Pons (tissue), 1 donor: Measurements from ENCODE around the gene DDAH1.
"Not testable (repeated sequence)": the region's sequence is repeated elsewhere in the genome, so short reads cannot be mapped to it uniquely, and the experiment has no call there.

ENCODE experiments used
- DNase-seq: peaks from one replicate; pipeline ENCODE4 v3.0.0-alpha.2; 2016; ENCODE audit warnings: low spot score

The DDAH1 gene

DNA sequence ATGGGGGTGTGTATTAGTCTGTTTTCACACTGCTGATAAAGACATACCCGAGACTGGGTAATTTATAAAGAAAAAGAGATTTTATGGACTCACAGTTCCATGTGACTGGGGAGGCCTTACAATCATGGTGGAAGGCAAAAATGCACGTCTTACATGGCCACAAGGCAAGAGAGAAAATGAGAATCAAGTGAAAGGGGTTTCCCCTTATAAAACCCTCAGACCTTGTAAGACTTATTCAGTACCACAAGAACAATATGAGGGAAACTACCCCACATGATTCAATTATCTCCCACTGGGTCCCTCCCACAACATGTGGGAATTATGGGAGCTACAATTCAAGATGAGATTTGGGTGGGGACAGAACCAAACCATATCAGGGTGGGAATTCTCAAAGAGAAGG lies 5.2 kb upstream of the DDAH1 start:
- not testable (repeated sequence) for DNase-seq

DNA sequence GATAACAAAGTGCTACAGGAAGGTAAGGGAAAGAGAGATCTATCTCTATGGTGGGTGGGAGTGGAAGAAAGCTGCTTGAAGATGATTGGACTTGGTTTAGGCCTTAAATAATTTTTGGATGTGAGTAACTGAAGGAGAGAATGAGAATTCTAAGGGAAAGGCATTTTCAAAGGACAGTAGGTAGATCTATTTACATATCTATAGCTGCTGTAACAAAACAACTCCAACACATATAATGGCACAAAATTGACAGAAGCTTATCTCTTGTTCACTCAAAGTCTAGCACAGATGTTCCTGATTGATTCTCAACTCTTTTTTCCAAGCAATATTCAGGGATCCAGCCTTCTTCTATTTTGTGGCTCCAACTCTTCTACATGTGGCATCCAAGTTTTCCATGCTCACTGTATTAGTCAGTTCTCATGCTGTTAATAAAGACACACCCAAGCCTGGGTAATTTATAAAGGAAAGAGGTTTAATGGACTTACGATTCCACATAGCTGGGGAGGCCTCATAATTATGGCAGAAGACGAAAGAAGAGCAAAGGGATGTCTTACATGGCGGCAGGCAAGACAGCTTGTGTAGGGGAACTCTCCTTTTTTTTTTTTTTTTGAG lies 3.1 kb upstream of the DDAH1 start:
- DNase-seq, result no peak

DNA sequence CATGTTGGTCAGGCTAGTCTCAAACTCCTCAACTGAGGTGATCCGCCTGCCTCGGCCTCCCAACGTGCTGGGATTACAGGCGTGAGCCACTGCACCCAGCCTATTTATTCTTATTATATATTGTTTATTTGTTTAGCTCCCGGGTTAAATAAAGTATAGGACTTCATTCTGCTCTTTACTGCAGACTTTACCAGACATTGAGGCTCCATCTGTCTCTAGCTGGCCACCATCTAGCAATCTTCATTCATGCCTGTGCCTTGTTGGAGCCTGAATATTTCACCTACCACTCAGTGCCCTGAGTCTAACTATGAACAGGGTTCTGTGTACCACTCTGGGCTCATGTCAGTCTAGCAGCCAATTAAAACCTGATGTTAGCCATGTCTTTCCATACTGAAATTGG lies 2.1 kb upstream of the DDAH1 start:
- DNase-seq, result no peak

DNA sequence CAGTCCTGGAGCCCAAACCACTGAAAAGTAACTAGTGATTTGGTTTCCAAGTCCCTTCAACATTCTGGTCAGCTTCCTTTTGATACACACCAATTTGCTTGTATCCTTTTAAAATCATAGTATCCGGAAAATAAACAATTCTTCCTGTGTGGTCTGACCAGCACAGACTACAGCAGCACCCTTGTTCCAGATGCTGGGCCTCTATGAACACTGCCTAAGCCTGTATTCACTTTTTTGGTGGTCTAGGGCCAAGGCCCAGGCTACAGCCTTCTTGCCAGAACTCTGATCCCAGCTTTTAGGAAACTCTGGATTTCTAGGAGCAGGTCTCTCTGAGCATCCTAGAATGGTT lies 801 bp upstream of the DDAH1 start:
- DNase-seq, result peak; percentile 50

DNA sequence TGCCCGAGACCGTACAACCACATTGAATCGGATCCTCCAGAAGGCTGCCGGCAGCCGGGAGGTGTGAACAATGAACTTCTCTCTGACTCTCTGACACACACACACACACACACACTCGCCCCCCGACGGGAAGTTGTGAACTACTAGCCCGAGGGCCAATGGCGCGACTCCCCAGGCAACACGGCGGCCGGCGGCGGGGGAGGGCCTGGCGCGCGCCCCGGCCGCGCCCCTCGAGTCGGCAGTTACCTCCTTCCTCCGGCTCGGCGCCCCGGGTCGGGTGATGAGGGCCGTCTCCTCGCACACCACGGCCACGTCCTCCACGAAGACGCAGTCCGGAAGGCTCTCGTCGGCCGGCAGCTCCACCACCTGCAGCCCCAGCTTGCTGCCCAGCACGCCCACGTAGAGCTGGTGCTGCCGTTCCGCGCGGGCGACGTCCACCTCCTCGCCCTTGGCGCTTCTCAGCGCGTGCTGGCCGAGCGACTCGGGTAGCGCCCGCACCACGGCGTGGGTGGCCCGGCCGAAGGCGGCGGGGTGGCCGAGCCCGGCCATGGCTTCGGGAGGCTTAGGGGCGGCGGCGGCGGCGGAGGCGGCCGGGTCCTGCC lies 361 bp downstream of the DDAH1 start:
- DNase-seq, result peak; percentile 11

DNA sequence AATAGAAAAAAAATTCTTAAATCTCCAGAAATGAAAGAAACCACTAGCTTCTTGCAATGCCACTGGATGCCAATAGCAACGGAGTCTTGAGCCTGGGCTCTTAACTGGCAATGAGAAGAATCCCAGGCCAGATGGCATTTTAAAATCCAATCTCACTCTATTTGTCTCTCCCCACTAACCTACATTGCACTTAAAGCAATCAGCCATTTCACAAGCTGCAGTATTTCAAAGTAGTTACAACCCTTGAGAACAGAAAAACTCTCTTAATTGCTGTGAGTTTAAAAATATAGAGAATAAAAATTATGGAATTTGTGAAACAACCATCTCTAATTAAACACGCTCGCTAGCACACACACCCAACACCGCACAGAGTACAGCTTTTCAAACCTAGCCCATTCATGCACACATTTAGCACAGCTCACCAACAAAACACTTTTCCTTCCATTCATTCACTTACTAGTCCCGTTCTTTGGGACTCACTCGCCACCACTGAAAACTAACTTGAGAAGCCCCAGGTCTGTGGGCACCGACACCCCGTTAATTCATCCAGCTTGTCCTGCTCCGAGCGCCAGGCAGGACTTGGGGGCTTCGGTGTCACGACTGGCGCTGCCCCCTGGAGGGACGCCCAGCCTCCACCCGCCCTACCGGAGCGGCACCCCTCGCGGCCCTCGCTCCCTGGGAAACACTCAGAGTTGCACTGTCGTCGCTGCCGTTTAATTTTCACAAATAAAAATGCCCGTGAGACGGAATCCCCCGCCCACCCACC lies 1.0 kb downstream of the DDAH1 start:
- DNase-seq, result peak; percentile 31

DNA sequence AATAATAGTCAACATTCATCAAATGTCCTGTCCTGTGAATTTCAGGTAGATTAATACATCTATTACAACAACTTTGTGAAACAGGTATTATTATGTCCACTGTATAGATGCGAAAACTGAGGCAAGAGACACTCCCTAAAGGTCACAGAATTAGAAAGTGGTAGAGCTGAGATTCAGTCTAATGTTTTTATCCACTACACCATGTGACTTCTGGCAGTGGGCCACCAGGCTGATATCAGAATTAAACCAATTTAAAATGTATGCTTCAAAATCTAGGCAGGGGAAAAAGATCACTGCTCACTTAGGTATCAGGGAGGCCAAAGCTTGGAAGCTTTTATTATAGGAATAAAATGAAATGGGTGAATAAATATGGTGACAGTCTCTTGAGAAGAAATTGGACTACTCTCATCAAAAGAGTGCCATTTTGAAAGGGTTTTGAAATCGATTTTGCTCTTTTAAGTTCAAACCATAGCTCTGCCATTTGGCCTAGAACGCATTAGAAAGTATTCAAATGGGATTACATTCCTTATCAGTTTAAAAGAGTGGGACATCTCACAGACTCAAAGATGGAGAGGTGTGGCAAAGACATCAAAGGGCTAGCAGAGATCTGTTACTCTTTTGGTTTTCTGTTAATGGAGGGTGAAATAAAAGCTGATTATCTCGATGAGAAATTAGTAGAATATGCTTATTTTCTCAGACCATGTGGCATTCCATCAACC lies 1.9 kb downstream of the DDAH1 start:
- no peak for DNase-seq

DNA sequence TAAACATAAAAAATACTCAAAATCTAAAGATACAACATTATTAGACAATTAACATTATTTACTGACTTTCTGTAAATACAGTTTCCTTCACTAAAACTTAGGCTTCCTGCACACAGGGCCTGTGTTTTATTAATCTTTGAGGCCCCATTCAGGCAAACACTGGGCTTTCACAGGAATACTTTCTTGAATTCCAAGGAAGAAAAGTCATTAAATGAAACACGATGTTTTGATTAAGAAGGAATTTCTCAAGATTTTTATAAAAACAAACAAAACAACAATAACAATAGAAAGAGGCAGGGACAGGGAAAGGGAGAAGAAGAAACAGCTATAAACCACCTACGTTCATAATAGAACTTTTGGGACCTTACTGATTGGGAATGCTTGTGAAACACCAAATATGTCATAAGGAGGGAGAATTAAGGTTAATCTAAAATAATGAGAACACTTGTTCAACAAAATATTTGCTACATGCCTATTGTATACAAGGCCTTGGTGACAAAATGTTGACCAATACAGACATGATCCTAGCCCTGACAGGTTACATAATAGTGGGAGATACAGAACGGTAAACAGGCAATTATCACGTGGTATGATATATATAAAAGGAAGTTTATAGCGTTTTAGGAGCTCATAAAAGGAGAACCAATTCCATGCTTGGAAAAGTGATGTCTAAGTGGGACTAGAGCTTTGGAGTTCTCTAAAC lies 3.6 kb downstream of the DDAH1 start:
- DNase-seq, result no peak

DNA sequence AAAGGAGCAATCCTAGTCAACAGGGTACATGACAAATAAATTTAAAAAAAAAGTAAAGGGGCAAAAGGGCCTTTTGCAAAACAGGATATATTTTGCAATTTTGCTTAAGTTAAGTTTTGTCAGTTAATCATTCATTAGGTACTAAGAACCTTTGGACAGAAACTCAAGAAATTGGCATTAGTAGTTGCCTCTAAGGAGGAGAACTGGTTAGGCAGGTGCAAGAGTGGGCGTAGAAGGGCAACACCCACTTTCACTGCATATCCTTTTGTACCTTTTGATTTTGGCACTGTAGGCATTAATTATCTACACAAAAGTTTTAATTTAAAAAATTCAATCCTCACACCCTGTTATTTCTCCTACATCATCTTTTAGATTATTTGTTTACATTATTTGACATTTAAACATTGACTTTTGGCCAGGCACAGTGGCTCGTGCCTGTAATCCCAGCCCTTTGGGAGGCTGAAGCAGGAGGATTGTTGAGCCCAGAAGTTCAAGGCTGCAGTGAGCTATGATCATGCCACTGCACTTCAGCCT lies 4.3 kb downstream of the DDAH1 start:
- no peak for DNase-seq

DNA sequence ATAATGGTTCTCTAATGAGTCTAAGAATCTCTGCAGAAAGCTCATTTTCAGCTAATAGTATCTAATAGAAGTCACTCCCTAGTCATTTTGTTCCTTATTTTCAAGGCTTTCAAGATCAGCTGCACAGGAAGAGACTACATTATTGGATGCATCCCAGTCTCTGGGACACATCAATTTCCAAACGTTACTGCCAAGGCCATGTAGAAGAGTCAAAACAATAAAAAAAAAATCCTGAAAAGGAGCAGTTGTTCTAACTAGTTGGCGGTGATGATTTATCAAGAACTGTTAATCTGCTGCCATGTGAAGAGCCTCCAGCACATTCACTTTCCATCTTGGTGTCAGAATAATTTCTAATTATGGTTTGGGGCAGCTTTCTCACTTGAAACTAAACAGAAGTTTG lies 5.7 kb downstream of the DDAH1 start:
- no peak for DNase-seq

DNA sequence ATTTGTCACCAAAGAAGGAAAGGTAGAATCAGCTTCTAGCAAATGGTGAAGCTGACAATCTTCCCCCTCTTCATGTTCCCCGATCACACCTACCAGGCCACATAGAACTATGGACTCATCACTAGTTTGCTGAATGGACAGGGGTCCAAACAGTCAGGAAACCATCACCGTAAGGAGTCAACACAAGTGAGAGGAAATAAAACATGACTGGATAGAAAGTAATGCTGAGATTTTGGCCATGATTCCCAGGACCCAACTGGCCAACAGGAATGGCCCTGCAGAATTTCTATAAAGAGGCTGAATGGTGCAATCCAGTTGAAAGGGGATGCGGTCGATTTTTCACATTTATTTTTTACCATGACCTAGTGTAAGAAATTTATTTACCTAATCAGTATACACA lies 10.7 kb downstream of the DDAH1 start:
- no peak for DNase-seq

DNA sequence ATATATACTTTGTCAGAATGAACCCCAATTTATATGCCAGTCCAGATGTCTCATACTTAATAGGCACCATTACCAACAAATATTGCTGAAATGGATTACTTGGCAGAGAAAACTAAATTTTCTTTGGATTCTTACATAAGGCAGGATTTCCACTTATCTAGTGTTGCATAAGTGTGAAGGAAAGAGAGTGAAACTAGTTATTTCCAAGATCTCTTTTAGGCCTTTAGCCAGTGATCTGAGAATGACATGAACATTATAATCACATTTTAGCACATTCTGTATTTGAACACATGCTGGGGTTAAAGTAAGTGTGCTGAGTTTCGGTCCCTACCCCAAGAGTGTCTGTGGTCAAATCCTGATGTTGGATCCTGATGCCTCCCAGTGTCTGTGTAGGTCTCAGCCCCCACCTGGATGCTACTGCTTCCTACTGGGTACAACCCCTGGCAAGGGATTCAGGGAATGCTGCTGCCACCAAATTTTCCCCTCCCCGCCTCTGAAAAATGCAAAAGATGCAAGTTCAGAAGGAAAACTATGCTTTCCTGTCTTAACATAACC lies 11.2 kb downstream of the DDAH1 start:
- no peak for DNase-seq

DNA sequence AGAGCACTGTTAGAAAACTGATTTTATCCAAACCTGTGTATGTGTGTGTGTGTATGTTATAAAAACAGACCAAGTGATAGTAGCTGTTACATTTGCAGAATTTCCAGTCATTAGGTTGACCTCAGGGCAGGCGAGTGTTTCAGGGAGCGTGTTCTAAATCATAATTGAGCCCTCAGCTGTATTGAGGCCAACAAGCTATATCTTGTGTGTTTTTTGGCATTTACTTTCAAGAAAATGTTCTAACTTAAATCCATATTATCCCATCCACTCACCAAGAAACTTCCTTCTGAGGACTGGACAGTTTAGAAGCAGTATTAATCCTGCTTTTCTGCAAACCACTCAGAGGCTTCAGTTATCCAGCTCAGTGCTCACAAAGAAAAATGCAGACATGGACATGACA lies 12.0 kb downstream of the DDAH1 start:
- no peak for DNase-seq

DNA sequence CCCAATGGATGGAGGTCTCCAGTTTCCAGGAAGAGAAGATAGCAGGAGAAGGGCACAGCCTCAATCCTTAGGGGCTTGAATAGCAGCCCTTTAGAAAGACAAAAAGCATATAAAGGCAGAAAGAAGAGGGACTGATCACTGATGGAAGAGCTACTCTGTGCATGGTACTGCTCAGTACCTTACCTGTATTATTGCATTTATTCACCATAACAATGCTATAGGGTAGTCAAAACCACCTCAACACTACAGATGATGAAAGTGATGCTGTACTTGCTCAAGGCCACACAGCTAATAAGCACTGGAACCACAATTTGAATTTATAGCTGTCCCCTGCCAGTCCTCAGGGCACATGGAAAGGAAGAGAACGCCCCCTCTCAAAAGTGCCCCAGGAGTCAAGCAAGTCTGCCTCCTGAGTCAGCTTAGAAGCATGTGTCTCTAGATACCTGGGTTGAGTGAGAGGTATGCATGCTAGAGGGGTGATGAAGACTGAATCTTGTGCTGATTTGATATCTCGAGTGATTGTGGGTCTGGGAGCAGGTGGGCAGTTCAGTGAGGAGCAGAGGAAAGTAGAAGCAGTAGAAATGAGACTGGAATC lies 13.6 kb downstream of the DDAH1 start:
- DNase-seq, result no peak

DNA sequence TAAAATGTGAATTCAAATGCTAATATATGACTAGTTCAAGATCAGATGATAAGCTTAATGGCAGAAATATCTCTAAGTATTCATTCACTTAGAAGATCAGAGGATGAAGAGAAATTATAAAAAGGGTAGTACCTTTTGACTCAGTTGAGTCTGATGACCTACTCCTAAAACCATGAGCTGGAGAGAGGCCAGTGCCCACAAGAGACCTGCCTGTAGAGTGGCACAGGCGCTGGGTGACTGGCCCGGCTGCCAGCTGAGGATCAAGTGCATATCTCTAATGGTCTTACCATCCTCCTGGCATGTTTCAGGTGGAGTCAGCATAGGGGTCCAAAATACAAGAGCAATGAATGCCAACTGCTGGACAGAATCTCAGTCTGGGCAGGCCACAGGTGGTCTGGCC lies 14.1 kb downstream of the DDAH1 start:
- DNase-seq, result no peak

DNA sequence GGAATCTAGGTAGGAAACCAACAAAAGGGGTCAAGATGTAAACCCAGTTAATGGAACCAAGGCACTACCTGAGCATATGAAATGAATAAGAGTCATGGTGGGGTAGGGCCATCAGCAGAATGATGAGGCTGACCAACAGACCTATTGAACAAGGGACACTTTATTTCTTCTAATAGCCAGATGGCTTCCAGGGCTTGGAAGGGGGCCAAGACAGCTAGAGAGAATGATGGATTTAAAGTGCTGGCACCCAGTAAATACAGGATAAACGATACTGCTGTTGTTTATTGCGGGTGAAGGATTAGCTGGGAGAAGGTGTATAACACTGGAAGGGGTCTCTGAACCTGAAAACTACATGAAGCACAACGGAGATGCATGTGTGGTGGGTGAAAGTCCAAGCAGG lies 15.6 kb downstream of the DDAH1 start:
- DNase-seq, result peak; percentile 42

DNA sequence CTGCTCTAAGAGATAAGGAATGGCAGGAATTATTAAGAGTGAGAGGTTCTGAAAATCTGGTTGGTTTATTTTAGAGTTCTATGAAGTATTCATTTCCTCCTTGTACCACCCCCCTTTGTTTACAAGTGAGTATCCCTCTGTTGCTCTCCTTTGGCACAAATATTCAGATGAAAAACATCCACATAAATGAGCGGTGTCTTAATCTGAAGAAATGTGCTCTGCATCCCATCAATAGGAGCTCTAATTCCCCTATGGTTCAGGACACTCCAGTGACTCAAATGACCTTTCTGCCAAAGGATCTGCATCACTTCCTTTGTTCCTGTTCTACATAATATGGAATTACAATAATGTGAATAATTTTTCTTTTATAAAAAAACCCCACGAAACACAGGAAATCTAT lies 16.6 kb downstream of the DDAH1 start:
- DNase-seq, result no peak

DNA sequence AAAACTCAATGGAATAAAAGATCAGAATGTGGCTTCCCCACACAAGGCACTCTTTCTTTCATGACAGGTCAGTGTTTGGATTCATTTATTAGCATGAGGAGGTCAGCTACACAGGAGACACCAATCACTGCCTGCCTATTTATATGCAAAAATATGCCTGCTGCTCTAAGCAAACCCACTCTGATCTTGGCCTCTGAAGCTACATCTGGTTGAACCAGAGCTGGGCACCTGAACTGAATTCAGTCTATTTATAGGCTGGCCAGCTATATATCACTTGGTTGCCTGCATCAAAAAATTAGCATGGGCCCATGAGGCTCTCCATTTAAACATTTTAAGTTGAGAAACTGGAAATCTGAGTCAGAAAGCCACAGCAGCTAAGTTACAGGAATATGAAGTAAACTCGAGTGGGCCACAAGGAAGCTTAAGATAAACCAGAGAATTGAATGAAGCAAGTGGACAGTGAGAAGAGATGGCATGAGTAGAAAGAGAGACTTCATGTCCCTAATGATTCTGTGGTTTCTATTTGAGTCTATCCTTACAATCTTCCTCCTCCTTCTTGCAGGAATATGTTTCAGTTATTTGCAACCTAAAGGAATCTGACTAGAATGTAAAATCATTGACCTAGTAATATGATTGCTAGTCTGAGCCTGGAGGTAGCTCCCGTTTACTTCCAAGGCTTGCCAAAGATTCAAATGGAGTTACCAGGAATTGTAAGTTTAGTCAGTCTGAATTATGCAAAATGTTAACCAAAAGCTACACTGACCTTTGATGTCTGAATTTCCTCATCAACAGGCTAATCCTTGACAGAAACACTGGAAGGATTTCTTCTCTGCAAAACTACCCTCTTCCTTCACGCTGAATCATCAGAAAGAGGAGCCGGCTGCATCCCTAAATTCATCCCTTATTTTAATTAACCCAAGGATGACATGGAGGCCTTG lies 17.7 kb downstream of the DDAH1 start:
- no peak for DNase-seq

DNA sequence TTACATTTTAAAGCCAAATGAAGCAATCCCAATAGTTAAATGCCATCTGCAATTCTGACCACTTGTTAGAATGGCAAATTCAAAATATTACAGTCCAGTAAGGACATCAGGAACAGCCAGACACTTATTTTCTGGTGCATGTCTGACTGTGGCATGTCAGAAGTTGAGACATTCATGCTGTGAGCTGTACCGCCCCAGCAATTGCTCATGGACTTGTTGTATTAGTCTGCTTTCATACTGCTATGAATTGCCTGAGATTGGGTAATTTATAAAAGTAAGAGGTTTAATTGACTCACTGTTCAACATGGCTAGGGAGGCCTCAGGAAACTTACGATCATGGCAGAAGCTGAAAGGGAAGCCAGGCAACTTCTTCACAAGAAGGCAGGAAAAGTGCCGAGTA lies 19.1 kb downstream of the DDAH1 start:
- no peak for DNase-seq

DNA sequence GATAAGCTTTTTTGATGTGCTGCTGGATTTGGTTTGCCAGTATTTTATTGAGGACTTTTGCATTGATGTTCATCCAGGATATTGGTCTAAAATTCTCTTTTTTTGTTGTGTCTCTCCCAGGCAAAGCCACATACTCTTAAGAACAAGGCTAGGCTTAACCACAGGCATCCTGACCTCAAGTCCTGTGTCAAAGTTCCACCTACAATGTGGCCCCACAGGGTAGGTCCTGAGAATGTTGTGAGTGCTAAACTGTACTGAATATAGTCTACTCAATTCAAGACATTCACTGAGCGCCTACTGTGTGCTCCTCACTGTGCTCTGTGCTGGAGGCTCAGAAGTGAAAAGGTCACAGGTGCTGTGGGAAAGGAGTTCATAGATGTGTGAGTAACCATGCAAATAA lies 20.6 kb downstream of the DDAH1 start:
- no peak for DNase-seq
